AG08395 (cell line): ENCODE data around the gene PRKAG2.
A peak's percentile ranks its signal among the peaks of the same experiment; 100 is the strongest.

ENCODE experiments used
- DNase-seq: peaks from one replicate; pipeline ENCODE4 v3.0.0; 2012; ENCODE audit warnings: mixed read lengths, low spot score

PRKAG2 gene

DNA sequence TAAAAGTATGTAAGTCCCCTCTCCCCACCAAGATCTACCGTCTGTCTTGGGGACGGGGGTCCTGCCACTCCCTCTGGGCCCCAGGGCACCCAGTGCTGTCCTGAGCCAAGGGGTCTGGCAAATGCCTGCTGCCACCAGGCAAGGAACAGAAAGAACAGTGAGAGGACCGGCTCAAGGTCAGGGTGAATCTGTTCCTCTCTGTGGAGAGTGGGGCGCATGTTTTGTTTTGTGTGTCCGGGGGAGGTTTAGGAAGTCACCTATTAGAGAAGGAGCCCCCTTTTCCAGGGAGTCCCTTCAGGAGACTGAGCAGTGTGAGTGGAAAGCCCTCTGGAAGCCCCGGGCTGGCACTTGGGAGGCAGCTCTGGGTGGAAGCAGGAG, 198.7 kb downstream of the PRKAG2 start:
- DNase-seq = no peak

DNA sequence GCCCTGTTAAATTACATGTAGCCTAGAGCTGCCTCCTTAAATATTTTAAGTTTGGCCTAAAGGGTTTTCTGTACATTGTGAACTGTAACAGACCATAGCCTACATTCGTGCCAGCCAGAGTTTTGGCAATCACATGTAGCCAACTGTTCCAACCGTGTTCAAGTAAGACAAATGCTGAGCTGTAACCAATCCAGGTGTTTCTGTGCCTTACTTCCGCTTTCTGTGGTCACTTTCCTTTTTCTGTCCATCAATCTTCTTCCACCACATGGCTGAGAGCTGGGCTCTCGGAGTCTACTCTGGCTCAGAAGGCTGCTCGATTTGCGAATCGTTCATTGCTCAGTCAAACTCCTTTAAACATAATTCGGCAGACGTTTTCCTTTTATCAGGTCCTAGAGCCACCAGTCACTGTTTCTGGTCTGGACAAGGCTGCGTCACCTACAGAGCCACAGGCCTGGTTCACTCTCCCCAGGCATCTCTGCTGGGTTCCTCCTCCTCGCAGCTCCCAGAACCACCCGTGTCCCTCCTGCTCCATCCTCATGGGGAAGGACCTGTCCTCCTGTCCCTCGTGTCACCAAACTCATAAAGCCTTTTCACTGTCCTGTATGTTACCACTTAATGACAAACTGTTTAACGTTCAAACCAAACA, 199.2 kb downstream of the PRKAG2 start:
- DNase-seq = no peak

DNA sequence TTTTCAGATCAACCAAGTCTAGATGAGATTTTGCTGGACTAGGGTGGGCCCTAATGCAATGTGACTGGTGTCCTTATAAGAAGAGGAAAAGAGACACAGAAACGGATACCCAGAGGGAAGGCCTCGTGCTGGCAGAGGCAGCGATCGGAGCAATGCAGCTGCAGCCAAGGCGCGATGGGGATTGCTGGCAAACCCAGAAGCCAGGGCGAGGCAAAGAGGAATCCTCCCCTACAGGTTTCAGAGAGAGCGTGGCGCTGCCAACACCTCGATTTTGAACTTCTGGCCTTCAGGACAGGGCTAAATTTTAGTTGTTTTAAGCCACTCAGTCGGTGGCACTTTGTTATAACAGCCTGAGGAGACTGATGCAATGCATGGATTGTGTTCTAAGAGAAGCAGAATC, 200.2 kb downstream of the PRKAG2 start:
- no peak for DNase-seq

DNA sequence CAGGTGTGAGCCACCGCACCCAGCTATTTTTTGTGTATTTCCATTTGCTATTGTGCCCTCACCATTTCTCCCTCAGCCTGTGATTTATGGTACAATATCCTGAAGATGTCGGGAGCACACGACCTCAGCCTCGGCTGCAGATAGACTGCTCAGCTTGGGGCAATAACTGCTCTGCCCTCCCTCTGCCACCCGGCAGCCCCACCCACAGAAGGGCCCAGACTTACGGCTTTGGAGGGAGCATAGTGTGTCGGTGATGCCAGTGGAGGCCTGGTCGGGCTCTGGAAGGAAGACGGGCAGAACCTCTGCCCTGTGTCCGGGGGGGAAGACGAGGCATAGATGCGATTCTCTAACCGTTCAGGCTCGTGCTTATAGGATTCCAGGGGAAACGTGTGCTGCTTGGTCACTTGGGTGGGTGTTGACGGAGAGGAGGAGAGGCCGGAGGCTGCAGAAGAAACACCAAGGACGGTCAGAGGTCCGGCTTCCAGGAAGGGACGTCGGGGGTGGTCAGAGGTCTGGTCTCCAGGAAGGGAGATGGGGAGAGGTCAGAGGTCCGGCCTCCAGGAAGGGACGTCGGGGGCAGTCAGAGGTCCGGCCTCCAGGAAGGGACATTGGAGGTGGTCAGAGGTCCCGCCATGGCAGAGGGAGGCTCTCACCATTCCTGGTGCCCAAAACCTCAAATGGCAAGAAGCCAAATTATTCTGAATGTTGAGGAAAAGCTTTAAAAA, 201.6 kb downstream of the PRKAG2 start:
- no peak for DNase-seq

DNA sequence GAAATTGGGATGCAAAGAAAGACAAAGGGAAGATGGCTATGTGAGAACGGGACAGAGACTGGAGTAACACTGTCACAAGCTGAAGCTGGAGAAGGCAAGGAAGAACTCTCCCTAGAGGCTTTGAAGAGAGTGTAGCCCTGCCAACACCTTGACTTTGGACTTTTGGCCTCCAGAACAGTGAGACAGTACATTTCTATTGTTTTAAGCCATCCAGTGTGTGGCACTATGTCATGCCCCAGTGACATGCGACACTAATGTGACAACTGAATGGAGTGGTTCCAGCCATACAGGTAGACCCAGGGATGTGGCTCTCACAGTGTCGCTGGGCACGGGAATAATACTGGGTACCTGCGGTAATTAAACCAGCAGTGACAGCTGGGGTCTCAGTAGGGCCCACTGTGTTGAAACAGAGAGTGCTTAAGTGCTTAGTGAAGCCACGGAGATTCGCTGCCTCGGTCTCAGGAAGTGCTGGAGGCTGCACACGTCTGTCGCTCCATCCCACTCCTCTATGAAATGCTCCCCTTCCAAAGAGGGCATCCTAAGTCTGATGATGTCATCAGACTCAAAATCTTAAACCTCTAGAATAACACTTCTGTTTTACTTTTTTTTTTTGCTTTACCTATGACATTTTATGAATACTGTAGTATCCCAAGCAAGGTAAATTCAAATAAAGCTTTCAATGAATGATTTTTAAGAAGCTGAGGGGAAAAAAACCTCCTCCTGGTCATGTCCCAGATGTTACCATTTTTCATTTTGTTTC, 202.6 kb downstream of the PRKAG2 start:
- no peak for DNase-seq

DNA sequence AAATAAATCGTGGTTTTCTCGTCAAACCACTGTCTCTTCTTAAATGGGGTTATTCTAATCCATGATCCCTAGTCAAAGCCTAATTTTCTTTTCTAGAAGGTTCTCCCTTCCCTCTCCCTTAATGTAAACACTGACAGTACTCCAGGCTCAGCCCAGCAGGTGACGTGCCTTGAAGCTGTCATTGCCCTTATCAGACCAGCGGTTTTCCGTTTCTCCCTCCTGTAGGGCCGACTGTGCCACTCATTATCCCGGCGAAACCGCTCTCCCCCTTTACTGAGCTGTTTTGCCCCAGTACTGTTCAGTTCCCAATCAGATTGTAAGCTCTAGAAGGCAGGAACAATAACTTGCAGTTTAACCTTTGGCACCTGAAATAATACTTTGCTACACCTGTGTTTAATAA, 203.7 kb downstream of the PRKAG2 start:
- no peak for DNase-seq

DNA sequence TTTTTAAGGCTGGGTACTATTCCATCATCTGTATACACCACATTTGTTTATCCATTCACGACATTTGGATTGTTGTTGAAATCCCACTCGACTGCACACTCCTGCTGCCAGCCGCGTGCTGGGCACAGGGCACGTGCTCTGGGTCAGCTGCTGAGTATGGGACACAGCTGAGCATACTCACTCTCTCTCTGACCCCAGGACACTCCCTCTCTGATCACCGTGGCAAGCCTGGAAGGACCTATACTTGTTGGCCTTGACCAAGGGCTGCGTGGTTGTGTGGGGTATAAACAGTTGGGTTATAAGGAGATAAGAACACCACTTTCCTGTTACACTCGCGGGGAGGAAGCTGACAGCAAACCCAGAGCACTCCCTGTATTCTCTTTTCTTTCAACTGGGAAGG, 204.2 kb downstream of the PRKAG2 start:
- DNase-seq = no peak

DNA sequence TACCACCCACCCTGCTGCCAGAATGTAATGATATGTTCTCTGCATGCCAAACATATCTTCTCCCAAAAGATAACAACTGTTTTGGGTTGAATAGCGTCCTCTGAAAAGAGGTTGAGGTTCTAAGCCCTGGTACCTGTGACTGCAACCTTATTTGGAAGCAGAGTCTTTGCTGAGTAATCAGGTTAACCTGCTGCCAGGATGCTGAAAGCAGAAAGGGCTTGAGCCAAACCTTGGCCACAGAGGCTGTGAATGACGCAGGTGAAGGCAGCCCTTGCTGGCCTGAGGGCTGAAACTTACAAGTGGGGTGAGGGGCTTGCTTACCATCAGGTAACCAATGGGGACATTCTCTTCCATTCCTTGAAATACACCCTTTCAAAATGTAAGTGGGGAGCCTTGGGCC, 205.4 kb downstream of the PRKAG2 start:
- no peak for DNase-seq

DNA sequence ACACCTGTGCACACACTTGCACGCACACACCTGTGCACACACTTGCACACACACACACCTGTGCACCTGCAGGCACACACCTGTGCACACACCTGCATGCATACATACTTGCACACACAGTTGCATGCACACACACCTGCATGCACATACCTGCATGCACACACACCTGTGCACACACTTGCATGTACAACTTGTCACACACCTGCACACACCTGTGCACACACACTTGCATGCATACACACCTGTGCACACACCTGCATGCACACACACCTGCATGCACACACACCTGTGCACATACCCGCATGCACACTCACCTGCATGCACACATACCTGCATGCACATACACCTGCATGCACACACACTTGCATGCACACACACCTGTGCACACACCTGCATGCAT, 207.2 kb downstream of the PRKAG2 start:
- DNase-seq = no peak

DNA sequence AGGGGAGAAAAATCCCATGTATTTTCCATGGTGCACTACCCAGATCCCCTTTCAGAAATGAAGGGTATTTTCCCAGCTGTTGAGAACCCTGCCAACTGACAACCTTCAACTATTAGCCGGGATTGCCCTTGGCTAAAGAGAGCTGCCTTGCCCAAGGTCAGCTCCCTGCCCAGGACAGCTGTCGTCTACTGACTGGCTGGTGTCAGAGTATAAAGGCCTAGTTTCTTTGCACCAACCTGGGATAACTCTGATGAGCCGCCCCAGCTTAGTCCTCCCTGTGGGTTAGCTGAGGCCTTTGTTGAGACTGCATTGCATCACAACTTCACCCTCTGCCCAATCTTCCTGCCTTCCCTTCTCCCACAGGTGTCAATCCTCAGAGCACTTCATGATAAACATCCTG, 210.0 kb downstream of the PRKAG2 start:
- DNase-seq = no peak

DNA sequence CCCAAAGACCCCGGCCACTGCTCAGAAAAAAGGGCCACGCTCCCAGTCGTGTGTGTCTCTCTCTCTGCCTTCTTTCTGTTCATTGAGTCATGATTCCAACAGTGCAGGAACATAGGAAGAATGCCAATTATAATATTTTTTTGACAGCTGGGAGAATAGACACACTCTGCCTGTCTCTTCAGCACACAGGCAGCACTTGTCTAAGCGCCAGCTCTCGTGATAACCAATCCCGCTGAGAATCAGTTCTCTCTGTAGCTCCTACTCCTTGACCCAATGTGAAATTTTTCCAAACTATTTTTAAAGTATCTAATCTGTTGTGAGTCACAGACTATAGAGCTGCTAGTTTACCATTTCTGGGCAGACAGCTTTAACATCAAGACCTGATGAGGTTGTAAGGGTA, 211.5 kb downstream of the PRKAG2 start:
- peak; percentile 67 for DNase-seq

DNA sequence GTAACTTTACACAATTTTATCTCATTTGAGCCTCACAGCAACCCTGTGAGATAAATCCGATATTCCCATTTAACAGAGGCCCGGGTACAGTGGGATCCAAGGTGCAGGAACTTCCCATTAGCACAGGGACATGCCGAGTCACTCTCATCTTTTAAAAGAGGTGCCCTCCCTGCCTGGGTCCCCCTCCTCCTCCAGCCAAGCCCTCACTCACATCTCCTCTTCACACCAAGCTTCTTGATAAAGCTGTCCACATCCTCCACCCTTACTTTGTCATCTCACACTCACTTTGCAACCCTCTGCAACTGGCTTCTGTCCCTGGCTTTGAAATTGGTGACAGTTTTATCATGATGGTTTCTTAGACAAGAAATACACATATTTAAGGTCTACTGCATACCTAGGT, 212.6 kb downstream of the PRKAG2 start:
- DNase-seq = no peak

DNA sequence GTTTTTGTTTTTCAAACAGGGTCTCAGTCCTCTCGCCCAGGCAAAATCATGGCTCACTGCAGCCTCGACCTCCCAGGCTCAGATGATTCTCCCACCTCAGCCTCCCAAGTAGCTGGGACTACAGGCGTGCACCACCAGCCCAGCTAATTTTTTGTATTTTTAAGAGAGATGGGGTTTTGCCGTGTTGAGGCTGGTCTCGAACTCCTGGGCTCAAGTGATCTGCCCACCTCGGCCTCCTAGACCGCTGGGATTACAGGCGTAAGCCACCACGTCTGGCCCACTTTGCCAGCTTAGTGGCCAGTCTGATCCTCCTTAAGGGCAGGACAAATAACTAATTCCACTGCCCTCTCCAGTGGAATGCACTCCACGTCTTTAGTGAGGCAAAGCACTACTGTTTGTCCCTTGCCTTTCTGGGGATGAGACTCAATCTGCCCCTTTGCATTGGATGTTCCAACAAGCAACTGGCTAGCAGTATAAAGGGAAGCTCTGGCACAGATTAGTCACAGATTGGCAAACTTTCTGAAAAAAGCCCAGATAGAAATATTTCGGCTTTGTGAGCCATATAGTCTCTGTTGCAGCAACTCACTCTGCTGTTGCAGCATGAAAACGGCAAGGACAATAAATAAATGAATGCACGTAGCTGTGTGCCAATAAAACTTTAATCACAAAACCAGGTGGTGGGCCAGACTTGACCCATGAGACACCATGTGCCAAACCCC, 213.4 kb downstream of the PRKAG2 start:
- DNase-seq = peak; percentile 45

DNA sequence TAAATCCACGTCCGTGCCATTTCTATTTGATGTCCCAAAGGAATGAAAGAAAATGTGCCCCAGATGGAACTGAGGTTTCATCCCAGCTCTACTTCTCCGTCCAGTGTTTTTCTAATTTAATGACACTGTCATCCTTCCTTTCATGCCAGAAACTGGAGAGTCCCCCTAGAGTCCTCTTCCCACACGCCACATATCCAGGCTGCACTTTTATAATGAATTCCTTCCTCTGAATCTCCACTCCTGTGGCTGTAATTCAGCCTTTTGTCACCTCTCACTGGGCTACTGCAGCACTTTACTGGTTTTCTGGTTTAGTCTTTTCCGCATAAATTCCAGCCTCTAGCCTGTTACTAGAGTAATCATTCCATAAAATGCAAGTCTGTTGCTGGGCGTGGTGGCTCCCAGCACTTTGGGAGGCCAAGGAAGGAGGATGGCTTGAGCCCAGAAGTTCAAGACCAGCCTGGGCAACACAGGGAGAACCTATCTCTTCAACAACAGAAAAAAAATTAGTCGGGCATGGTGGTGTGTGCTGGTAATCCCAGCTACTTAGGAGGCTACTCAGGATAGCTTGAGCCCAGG, 214.6 kb downstream of the PRKAG2 start:
- peak; percentile 61 for DNase-seq

DNA sequence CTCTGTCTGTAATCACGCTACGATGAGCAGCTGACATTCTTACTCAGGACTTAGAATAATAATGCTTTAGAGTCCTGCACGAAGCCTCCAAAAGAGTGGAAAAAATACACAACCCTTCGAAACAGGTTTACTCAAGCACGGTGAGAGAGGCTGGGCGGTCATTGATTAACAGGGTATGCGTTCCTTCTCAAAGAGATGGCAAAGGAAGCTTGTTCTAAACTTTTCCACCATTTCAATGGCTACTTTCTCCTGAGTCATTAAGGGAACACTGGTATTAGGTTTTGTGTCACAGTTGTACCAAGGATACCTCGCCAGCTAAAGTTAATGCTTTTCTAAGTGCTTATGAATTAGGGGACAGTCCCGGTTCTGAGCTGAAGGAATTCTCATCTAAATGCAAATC, 215.3 kb downstream of the PRKAG2 start:
- DNase-seq = no peak

DNA sequence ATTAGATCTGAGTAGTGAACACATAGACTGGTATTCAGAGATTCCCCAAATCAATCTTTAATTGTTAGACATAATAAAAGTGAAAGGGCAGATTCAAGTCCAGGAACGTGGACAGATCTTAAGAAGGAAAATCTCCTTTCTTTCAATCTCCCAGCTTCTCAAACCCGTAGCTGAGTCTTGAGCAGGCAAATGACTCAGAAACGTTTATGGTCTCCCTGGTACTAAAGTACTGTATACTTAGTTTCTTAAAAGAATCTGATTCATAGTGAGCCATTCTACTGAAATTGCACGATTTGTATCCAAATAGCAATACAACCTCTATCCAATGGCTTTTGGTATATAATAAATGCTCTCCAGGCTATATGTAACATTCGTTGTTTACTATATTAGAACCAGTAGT, 216.8 kb downstream of the PRKAG2 start:
- no peak for DNase-seq

DNA sequence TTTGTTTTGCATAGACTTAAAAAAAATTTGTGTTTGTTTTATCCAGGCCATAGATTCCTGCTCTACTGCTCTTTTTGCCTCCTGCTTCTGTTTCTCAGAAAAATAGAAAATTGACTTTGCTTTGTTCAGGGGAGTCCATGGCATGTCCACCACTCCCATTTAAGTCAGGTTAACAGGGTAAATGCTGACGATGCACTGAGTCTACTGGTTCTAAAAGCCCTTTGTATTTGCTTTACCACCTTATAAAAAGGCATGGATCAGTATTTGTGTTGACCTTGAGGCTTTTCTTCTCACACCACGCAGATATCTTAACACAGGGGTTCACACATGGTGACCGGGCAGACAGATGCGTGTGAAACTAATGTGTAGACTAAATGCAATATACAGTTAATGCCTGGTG, 217.7 kb downstream of the PRKAG2 start:
- no peak for DNase-seq

DNA sequence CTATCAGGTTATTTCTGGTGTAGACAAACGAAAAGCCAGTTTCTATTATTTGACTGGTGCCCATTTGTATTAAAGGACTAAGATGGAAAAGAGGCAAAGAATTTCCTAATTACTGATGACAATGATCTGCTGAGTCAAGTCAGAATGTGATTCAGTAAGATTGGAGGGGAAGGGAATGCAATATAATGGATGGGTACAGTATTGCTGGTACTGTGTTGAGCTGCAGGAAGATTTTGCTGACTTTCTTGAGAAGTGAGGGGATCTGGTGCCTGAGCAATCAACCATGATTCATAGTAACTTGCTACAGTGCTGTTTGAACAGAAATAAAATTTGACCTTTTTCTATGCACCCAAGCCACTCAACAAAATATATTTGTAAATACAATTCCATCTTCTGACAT, 218.1 kb downstream of the PRKAG2 start:
- DNase-seq = no peak

DNA sequence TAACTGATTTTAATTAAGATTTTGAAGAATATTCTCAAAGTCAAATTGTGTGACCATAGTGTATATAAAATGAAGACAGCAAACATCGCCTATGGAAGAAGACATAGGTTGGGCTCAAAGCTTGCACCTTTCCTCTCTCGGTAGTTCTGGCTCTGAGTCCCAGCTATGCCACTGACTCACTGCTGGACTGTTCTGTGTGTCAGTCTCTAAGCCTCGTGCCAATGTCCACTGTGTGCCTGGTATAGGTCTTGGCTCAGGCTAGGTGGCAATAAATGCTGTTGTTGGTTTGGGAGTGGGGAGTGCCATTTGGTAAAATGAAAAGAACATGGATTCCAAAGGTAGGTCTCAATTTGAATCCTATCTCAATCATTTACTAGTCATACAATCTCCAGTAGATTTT, 219.7 kb downstream of the PRKAG2 start:
- no peak for DNase-seq

DNA sequence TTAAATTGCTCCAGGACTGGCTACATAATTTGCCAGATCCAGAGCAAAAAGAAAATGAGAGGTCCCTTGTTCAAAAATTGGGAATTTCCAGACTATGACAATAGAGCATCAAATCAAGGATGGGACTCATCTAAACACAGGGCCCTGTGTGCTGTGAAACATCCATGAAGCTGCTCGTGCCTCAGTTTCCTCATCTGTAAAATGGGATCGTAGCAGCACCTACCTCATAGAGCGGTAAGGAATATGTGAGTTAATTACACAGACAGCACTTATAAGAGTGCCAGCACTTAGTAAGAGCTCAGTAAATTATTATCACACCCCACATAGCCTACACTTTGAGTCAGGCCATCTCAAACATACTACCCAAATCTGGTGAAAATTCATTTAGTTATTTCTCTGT, 221.4 kb downstream of the PRKAG2 start:
- DNase-seq = no peak

DNA sequence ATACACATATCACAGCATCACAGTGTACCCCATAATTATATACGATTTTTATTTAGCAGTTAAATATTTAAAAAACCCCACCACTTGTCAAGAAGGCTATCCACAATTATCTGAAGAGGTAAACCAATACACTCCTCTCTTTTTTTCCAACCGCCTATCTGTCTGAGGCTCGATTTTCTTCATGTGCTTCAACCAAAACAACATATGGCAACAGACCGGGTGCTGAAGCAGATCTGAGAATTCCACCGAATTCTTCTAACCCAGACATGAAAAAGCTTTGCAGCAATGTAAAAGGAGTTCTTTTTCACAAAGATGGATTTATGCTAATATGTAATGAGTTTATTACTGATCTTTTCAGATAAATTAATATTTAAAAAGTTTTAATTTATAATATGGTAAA, 224.8 kb downstream of the PRKAG2 start:
- no peak for DNase-seq

DNA sequence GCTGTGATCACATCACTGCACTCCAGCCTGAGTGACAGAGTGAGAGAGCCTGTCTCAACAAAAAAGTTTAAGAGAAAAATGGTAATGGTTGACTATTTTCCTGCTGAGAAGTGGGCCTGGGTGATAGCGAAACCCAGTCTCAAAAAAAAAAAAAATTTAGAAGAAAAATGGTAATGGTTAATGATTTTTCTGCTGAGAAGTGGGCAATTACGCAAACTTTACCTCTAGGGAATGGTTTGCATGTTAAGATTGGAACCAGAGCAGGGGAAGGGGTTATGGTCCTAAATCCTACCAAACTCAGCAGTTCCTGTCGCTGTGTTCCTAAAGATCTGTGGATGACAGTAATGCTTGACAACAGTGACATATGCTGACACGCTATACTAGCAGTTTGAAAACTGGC, 226.8 kb downstream of the PRKAG2 start:
- no peak for DNase-seq
